Smooth muscle cell of the brain vasculature (primary cell): ENCODE data around the gene TYW1.
"Not testable (repeated sequence)": the region's sequence is repeated elsewhere in the genome, so short reads cannot be mapped to it uniquely, and the experiment has no call there.

ENCODE experiments used
- DNase-seq: peaks from one replicate; pipeline ENCODE4 v3.0.0-alpha.2; 2012; ENCODE audit warnings: low read depth, low spot score

The TYW1 gene

DNA sequence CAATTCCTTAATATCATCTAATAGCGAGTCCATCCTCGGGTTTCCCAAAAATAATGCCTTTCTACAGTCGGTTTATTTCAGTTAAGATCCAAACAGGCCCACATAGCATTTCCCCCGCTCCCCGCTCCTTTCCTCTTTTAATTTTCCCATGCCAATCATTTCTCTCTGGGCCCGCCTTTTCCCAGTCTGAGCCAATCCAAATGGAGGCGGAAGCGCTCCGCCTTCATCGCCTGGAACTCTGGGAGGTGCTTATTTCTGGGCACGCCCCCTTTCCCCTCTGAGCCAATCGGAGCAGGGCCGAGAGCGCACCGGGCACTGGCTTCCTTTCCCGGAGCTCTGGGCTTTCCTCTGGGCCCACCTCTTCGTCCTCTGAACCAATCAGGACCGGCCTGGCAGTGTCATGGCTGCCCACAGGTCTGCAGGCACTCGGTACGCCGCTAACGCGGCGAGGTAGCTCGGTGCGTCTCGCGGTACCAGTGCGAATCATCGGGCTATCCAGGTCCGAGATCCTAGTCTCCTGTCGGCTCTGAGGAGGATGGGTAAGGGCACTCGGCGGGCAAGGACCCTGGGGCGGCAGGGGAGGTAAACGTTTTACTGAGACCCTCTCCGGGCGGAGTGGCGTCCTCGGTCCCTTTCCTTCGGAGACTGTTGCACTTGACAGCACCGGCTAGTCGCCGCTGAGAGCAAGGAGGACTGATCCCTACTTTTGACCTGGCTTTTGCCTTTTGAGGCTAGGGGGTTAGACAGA, at the start of gene TYW1:
TYW1 (plus strand) TSS at position 390 of the 748 bp plus-strand sequence; CDS start at position 536, 146 bp downstream.
- DNase-seq: peak; percentile 95

DNA sequence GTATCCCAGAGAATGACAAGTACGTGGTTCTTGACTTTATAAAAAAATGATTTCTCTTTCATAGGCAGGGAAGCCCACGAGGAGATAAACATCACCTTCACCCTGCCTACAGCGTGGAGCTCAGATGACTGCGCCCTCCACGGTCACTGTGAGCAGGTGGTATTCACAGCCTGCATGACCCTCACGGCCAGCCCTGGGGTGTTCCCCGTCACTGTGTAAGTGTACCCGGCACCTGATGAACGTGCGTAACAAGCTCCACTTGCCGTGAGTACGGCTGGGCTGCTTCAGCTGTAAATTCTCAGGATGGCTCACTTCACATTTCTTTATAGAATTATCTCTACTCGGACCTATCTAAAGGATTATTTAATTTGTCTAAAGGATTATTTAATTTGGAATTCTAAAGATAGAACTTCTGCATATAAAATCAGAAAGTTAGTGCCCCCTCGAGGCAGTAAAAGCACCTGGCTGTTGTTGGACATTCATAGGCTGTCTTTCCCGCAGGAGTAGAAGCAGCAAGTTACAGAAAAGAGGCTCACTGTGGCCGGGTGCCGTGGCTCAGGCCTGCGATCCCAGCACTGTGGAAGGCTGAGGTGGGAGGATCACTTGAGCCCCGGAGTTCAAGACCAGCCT, 48.0 kb upstream of the TYW1 start:
- DNase-seq: no peak

DNA sequence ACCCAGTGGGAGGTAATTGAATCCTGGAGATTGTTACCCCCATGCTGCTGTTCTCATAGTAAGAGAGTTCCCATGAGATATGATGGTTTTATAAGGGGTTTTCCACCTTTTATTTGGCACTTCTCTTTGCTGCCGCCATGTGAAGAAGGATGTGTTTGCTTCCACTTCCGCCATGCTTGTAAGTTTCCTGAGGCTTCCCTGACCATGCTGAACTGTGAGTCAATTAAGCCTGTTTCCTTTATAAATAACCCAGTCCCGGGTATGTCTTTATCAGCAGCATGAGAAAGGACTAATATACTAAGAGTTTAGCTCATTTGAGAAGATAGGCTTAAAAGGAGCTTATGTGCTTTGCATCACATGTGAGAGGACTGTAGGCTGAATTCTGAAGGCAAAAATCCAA, 46.3 kb upstream of the TYW1 start:
- no peak for DNase-seq

GRCh38 chr7:66950763-66951162, 45.9 kb upstream of the TYW1 start:
- DNase-seq: no peak

- DNase-seq: no peak
These were observed 44.1 kb upstream of the TYW1 start for GRCh38 chr7:66952343-66953043.

- DNase-seq: no peak
These were observed 43.6 kb upstream of the TYW1 start for GRCh38 chr7:66953044-66953427.

DNA sequence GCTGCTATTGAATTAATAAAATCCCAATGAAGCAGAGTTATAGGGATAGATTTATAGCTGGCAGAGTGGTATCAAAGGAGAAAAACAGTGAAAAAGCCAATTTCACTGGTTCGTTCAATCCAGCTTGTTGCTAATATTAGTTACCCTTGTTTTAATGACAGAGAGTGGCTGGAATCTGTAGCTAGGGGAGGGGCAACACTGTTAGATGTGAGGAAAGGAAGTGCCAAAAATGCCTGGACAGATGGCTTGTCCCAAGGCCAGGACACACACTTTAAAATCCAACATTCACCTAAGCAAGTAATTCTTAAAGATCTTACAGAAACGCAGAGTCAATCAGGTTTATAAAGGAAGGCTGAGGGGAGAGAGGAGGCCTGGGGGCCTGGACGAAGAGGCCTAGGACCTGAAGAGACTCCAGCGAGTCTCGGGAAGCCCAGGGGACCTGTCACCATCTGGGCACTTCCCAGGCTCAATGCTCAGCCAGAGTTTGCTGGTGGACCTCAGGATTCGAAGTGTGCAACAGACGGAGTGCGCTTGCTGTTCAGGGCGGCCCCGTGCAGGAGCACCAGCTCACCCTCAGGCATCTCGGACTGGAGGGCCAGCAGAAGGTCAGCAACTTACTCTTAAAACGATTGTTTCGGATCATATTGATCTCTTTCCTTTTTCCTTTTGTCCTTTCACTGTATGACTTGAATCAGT, 38.9 kb upstream of the TYW1 start:
- no peak for DNase-seq

GRCh38 chr7:66958538-66959350, 37.9 kb upstream of the TYW1 start:
- DNase-seq: no peak

GRCh38 chr7:66960192-66960591, 36.4 kb upstream of the TYW1 start:
- DNase-seq: no peak

GRCh38 chr7:66961096-66961495, 35.5 kb upstream of the TYW1 start:
- DNase-seq: no peak

DNA sequence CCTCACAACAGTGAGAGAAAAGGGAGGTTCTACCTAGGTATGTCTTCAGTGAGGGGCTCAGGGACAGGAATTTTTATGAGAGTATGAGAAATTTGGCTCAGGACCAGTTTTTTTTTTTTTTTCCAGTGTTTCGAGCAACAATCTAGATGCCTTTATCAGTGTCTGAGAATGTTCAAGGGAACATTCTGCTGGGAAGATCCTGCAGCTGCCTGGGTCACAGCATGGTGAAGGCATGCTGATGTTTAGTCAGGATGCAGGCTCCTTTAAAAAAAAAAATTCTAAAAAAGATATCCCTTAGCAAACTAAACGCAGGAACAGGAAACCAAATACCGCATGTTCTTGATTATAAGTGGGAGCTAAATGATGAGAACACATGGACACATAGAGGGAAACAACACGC, 32.2 kb upstream of the TYW1 start:
- no peak for DNase-seq

DNA sequence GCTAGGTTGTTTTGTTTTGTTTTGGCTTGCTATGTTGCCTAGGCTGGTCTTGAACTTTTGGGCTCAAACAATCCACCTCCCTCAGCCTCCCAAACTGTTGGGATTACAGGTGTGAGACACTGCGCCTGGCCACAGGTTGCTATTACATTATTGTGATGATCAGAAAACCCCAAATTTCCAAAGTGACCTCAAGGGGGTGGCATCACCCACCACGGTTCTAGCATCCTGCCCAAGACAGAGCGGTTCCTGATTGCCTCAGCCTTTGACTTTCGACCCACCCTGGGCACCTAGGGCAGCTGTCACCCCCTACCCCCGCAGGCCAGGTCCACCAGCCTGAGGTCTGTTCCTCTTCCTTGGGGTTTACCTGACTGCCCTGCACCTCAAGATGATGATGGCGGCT, 29.6 kb upstream of the TYW1 start:
- no peak for DNase-seq

DNA sequence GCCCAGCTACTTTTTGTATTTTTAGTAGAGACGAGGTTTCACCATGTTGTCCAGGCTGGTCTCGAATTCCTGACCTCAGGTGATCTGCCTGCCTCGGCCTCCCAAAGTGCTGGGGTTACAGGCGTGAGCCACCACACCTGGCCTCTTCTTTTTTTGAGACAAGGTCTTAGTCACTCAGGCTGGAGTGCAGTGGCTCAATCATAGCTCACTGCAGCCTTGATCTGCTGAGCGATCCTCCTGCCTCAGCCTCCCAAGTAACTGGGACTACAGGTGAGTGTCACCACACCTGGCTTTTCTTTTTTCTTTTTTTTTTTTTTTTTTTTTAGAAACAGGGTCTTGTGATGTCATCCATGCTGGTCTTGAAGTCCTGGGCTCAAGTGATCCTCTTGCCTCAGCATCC, 27.6 kb upstream of the TYW1 start:
- DNase-seq: not testable (repeated sequence)

DNA sequence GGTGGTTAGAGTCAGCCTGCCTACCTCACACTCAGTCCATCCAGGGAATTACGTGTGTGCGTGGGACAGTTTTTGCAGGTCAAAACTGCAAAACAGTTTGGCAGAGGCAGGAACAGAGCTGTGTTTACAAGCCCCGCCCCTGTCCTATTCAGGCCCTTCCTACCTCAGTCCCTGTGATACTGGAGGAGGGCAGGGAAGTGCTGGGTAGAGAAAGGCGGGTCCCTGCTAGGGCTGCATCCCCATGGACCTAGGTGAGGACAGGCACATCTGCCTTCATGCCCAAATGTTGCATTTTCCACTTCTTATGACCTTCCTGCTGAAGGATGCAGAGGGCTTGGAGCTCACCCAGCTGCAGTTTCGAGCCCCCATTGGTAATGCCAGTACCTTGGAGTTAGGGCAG, 26.3 kb upstream of the TYW1 start:
- no peak for DNase-seq

GRCh38 chr7:66974986-66975590, 21.5 kb upstream of the TYW1 start:
- DNase-seq: no peak

GRCh38 chr7:66978312-66978711, 18.3 kb upstream of the TYW1 start:
- DNase-seq: not testable (repeated sequence)

GRCh38 chr7:66979013-66979412, 17.6 kb upstream of the TYW1 start:
- DNase-seq: not testable (repeated sequence)

DNA sequence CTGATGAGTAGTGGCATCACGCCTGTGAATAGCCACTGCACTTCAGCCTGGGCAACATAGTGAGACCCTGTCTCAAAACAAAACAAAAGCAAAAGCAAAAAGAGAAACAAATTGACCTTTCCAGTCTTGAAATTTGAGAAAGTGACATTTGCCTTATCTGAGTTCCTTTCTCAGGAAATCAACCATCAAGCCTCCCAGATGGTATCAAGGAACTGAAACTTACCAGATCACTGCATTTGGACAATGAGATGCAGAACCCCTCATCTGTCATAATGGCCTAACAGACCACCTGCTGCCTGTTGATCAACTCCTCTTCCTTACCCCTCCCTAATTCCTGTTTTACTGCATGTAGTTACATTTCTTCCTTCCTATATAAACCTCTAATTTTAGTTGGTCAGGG, 16.3 kb upstream of the TYW1 start:
- not testable (repeated sequence) for DNase-seq

DNA sequence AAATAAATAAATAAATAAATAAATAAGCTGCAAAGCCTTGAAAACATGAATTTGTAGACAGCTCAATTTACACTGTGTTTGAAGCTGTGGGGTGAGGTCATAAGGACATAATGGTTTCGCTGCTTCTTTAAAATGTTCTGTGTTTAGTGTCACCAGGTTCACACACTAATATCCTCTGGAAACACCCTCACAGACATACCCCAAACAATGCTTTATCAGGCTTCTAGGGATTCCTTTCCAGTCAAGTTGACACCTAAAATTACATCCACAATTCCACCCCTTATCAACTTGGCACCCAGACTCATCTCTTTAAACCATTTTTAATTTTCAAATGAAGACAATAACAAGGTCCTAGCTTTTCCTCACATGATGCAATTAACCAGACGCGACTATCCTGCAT, 7.1 kb upstream of the TYW1 start:
- DNase-seq: not testable (repeated sequence)

GRCh38 chr7:66994051-66994450, 2.6 kb upstream of the TYW1 start:
- not testable (repeated sequence) for DNase-seq

DNA sequence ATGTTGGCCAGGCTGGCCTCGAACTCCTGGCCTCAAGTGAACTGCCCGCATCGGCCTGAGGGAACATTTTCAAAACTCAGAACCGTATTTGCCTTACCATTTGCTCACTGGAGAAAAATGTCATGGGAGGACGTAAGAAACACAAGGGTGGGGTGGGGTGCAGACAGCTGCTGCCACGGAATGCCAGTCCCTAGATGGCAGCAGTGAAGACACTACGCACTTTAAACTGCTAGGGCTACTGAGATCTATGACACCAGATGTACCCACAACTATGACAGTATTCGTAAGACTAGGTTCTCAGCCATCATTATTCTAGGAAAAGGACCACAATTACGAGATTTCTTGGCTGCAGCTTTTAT, 2.0 kb upstream of the TYW1 start:
- DNase-seq: peak; percentile 28
